GM12878 (cell line): ENCODE data around the gene IFITM2. TPM values are rescaled to one million over a fixed set of nuclear protein-coding genes. Genes with fewer than 3 reads are reported as not detected.

Source experiments
- ATAC-seq: fragments of 200-7000 bp; cut with Tn5 transposase; 3 replicates; pipeline ENCODE4 v1.9.1; 2020; ENCODE audit warnings: mild to moderate bottlenecking, moderate library complexity
- BruUV-seq: library from RNA; stranded (reverse); fragments of 400-500 nt; replicated peaks from 2 replicates; lab custom pipeline; 2021; lab: Mats Ljungman, UMichigan
- CTCF ChIA-PET: fragments of 300-600 bp; sonication (Branson Sonifier 250); formaldehyde crosslinking; extraction: SDS; loops from one replicate; lab custom pipeline; 2021; ENCODE audit warnings: inconsistent platforms; lab: Yijun Ruan, JAX
- POLR2A ChIA-PET: fragments of 350-600 bp; formaldehyde crosslinking; extraction: SDS; loops from one replicate; lab custom pipeline; 2021; ENCODE audit warnings: inconsistent platforms; lab: Charles Lee
- RAD21 ChIA-PET: fragments of 300-600 bp; sonication (Branson Sonifier 250); formaldehyde crosslinking; loops from one replicate; lab custom pipeline; 2023; ENCODE audit warnings: antibody characterized with exemption; ENCODE audit not compliant: unreplicated experiment; lab: Charles Lee
- SMC1A ChIA-PET: fragments of 300-600 bp; sonication (Branson Sonifier 250); formaldehyde crosslinking; loops from one replicate; lab custom pipeline; 2023; ENCODE audit not compliant: unreplicated experiment, uncharacterized antibody; lab: Charles Lee
- DNase-seq: peaks from one replicate; pipeline ENCODE4 v3.0.0-alpha.2; 2011; ENCODE audit warnings: low read depth, low spot score
- FAIRE-seq: peaks from 3 replicates; lab custom pipeline; 2011; peaks lifted over from hg19 to GRCh38; lab: Jason Lieb, UNC
- H2AFZ ChIP-seq: 2 replicates; pipeline ENCODE4 v1.6.0; 2011; ENCODE audit warnings: low read depth, low read length, control low read depth; ENCODE audit not compliant: control insufficient read depth
- H3K27ac ChIP-seq: 2 replicates; pipeline ENCODE4 v1.5.1; 2011; ENCODE audit warnings: control low read depth; ENCODE audit not compliant: control insufficient read depth, insufficient read depth
- H3K27me3 ChIP-seq, 2 experiments: replicated peaks in 1 of 2; 2 replicates each; pipeline versions ENCODE4 v1.6.0 to v1.6.1; 2011; ENCODE audit warnings: low read length in 1 of 2; ENCODE audit not compliant: control insufficient read depth in 2 of 2, insufficient read depth in 2 of 2
- H3K36me3 ChIP-seq, 2 experiments: 2 replicates each; pipeline ENCODE4 v1.5.1; 2011; ENCODE audit warnings: low read length in 1 of 2; ENCODE audit not compliant: control insufficient read depth in 2 of 2, insufficient read depth in 2 of 2
- H3K4me1 ChIP-seq: 2 replicates; pipeline ENCODE4 v1.6.1; 2011; ENCODE audit warnings: mild to moderate bottlenecking, low read length, moderate library complexity, mixed read lengths; ENCODE audit not compliant: control insufficient read depth, insufficient read depth
- H3K4me2 ChIP-seq: 2 replicates; pipeline ENCODE4 v1.6.0; 2011; ENCODE audit warnings: control low read depth; ENCODE audit not compliant: control insufficient read depth, insufficient read depth
- H3K4me3 ChIP-seq: fragments of 200-600 bp; sonication (generic); 2 replicates; pipeline ENCODE4 v1.5.1; 2016
- H3K79me2 ChIP-seq: 2 replicates; pipeline ENCODE4 v1.6.0; 2011; ENCODE audit warnings: low read length; ENCODE audit not compliant: control insufficient read depth, insufficient read depth
- H3K9ac ChIP-seq: 2 replicates; pipeline ENCODE4 v1.8.0; 2011; ENCODE audit warnings: low read length, control low read depth, mixed read lengths; ENCODE audit not compliant: control insufficient read depth, insufficient read depth
- H3K9me3 ChIP-seq: replicated peaks from 3 replicates; pipeline ENCODE4 v1.5.1; 2011; ENCODE audit warnings: mild to moderate bottlenecking, low read length; ENCODE audit not compliant: control insufficient read depth, insufficient read depth
- H4K20me1 ChIP-seq: 2 replicates; pipeline ENCODE4 v1.6.0; 2011; ENCODE audit not compliant: control insufficient read depth, insufficient read depth
- ASH2L ChIP-seq: fragments of 300-600, 200-600 bp; sonication (generic); IDR thresholded peaks from 2 replicates; pipeline ENCODE4 v1.6.1; 2017; ENCODE audit warnings: low read depth, mild to moderate bottlenecking, borderline replicate concordance
- BACH1 ChIP-seq: fragments of 450-650 bp; IDR thresholded peaks from 2 replicates; pipeline ENCODE4 v1.6.1; 2017; ENCODE audit warnings: mild to moderate bottlenecking, borderline replicate concordance
- CBX3 ChIP-seq: fragments of 200-600 bp; sonication (generic); IDR thresholded peaks from 2 replicates; pipeline ENCODE4 v1.6.1; 2016; ENCODE audit warnings: low read depth, borderline replicate concordance
- FOS ChIP-seq: IDR thresholded peaks from 3 replicates; pipeline ENCODE4 v1.6.1; 2011; ENCODE audit warnings: borderline replicate concordance; ENCODE audit not compliant: insufficient read length; ENCODE audit errors: extremely low read depth
- HDGF ChIP-seq: fragments of 450-650 bp; IDR thresholded peaks from 2 replicates; pipeline ENCODE4 v1.6.1; 2016; ENCODE audit warnings: antibody characterized with exemption
- NFYB ChIP-seq: IDR thresholded peaks from 2 replicates; pipeline ENCODE4 v1.6.1; 2011; ENCODE audit warnings: low read depth, mild to moderate bottlenecking, low read length, improper control_type of control experiment, moderate library complexity; ENCODE audit not compliant: insufficient read depth
- PML ChIP-seq: IDR thresholded peaks from 2 replicates; pipeline ENCODE4 v1.6.1; 2012; ENCODE audit warnings: low read length, inconsistent platforms
- POLR2AphosphoS2 ChIP-seq: IDR thresholded peaks from 2 replicates; pipeline ENCODE4 v1.6.1; 2011; ENCODE audit warnings: low read depth, mild to moderate bottlenecking, low read length, improper control_type of control experiment, moderate library complexity
- POLR2AphosphoS5 ChIP-seq: IDR thresholded peaks from 2 replicates; pipeline ENCODE4 v1.6.1; 2011; ENCODE audit warnings: mild to moderate bottlenecking, low read length, inconsistent platforms
- RBBP5 ChIP-seq: fragments of 200-600 bp; sonication (generic); conservative IDR thresholded peaks from 2 replicates; pipeline ENCODE4 v1.6.1; 2016
- RELA ChIP-seq: fragments of 450-650 bp; IDR thresholded peaks from 2 replicates; pipeline ENCODE4 v1.8.0; 2014; ENCODE audit warnings: borderline replicate concordance; ENCODE audit not compliant: partially characterized antibody
- SMAD1 ChIP-seq: fragments of 450-650 bp; IDR thresholded peaks from 2 replicates; pipeline ENCODE4 v1.6.1; 2018; ENCODE audit warnings: mild to moderate bottlenecking, low read depth; ENCODE audit not compliant: partially characterized antibody
- SMC3 ChIP-seq: IDR thresholded peaks from 2 replicates; pipeline ENCODE4 v1.6.1; 2011; ENCODE audit warnings: low read length, improper control_type of control experiment, borderline replicate concordance
- SREBF1 ChIP-seq: IDR thresholded peaks from 2 replicates; pipeline ENCODE4 v1.6.1; 2012; ENCODE audit warnings: mild to moderate bottlenecking, low read length
- STAT3 ChIP-seq: IDR thresholded peaks from 2 replicates; pipeline ENCODE4 v1.6.1; 2011; ENCODE audit warnings: low read depth, low read length, improper control_type of control experiment
- TARDBP ChIP-seq: IDR thresholded peaks from 2 replicates; pipeline ENCODE4 v1.6.1; 2016; ENCODE audit warnings: borderline replicate concordance
- ZNF24 ChIP-seq: fragments of 450-650 bp; IDR thresholded peaks from 2 replicates; pipeline ENCODE4 v1.6.1; 2017; ENCODE audit warnings: antibody characterized with exemption, mild to moderate bottlenecking
- ZNF274 ChIP-seq: IDR thresholded peaks from one replicate; pipeline ENCODE4 v1.8.0; 2011; ENCODE audit not compliant: insufficient read length, insufficient read depth
- WGBS: methylation state at CpG from one replicate; pipeline ENCODE4 v1.1.6; 2016; ENCODE audit warnings: low lambda C conversion rate; ENCODE audit not compliant: insufficient replicate concordance, insufficient coverage; ENCODE audit errors: missing lambda C conversion rate; 5-methylcytosine and 5-hydroxymethylcytosine counted together
- in situ Hi-C: fragments of 300-500 bp; cut with MboI; formaldehyde crosslinking; loops from 9 replicates; pipeline ENCODE4 v1.14.3; 2018; ENCODE audit warnings: mixed read lengths
- intact Hi-C: fragments of 100-400 bp; cut with micrococcal nuclease; formaldehyde crosslinking; loops from one replicate; pipeline ENCODE4 v1.14.2; 2022; ENCODE audit not compliant: unreplicated experiment
- polyA plus RNA-seq, 11 experiments: library from polyadenylated mRNA; depleted of rRNA in 4 of 11; unstranded in 6 of 11; stranded (reverse) in 5 of 11; fragments of >200 nt; fragmentation: Nextera tagmentation in 4 of 11; fragmentation: Illumina TruSeq in 1 of 11; extraction: Ambion mirVana in 4 of 11; extraction: Trizol in 1 of 11; gene quantifications; 1 replicate in 1 of 11; 2 replicates in 10 of 11; pipeline versions ENCODE4 v1.2.1 to v1.2.3, GENCODE V29; 2011 to 2016; ENCODE audit warnings: inconsistent platforms in 2 of 11, missing spikeins in 2 of 11, low read depth in 1 of 11
- total RNA-seq, 4 experiments: library from RNA; depleted of rRNA in 3 of 4; stranded (reverse); fragments of >200 nt in 3 of 4; fragmentation: Illumina TruSeq in 1 of 4; extraction: Trizol in 1 of 4; gene quantifications; 2 replicates each; pipeline versions ENCODE4 v1.2.1 to v1.2.3, GENCODE V29; 2013 to 2021
- TF ChIP-seq, protein P1 (sequence below): fragments of 450-650 bp; IDR thresholded peaks from 2 replicates; pipeline ENCODE4 v1.6.1; 2016; ENCODE audit warnings: mild to moderate bottlenecking, moderate library complexity, borderline replicate concordance
- TF ChIP-seq, protein P2 (sequence below): fragments of 450-650 bp; IDR thresholded peaks from 2 replicates; pipeline ENCODE4 v1.6.1; 2016; ENCODE audit warnings: mild to moderate bottlenecking

IFITM2 gene
- total and polyA plus RNA-seq, 10 of the 15 experiments (the other 5 are each of a cell fraction or from before 2014, with no cell fraction given): 116 to 3,672 (median 724) TPM

DNA sequence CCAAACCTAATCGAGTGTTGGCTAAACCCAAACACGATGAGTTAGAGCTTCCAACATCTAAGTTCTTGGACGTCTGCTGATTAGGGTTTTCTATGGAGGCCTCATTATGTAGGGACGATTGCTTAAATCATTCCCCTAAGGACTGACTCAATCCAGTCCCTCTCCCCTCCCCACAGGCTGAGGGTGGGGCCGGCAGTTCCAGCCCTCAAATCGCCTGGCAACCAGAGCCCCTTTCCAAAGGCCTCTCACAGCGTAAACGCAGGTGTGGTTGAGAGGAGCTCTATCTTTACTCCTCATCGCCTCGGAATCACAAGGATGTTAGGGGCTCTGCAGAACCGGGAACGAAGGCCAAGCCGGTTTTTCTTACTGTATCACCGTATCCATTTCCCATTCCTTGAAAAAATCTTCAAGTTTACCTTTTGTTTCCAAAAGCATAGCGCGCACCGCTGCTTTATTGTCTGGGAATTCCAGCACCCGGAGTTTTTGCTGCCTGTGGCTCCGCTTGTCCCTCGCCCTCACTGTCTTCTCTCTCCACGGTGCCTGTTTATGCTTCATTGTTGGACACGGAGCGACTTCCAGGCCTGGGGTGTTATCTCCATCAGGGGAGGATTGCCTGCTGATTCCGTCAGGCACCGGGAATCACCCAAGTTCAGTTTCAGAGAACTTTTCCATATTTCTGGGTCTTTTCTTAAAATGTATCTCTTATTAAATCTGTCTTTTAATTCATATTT lies 26.8 kb downstream of the IFITM2 start:
- FAIRE-seq (no peak), DNase-seq (no peak), ATAC-seq (no peak)
- Histone ChIP-seq H4K20me1 (no peaks in the 10 kb centered on the region), H3K4me1 (peaks cover 25% of the 10 kb centered on the region), H3K4me2 (no peak overlapping the region), H3K36me3 (no peaks in the 10 kb centered on the region), H3K27me3 (no peaks in the 10 kb centered on the region), H3K4me3 (no peak overlapping the region), H3K9me3 (peaks cover 5% of the 10 kb centered on the region; the same call in 2 of the 3 replicates), H3K79me2 (no peaks in the 10 kb centered on the region), H2AFZ (no peak overlapping the region), H3K9ac (no peak overlapping the region), H3K27ac (no peak overlapping the region)
- TF ChIP-seq NFYB: no peak
- TF ChIP-seq, protein P1, sequence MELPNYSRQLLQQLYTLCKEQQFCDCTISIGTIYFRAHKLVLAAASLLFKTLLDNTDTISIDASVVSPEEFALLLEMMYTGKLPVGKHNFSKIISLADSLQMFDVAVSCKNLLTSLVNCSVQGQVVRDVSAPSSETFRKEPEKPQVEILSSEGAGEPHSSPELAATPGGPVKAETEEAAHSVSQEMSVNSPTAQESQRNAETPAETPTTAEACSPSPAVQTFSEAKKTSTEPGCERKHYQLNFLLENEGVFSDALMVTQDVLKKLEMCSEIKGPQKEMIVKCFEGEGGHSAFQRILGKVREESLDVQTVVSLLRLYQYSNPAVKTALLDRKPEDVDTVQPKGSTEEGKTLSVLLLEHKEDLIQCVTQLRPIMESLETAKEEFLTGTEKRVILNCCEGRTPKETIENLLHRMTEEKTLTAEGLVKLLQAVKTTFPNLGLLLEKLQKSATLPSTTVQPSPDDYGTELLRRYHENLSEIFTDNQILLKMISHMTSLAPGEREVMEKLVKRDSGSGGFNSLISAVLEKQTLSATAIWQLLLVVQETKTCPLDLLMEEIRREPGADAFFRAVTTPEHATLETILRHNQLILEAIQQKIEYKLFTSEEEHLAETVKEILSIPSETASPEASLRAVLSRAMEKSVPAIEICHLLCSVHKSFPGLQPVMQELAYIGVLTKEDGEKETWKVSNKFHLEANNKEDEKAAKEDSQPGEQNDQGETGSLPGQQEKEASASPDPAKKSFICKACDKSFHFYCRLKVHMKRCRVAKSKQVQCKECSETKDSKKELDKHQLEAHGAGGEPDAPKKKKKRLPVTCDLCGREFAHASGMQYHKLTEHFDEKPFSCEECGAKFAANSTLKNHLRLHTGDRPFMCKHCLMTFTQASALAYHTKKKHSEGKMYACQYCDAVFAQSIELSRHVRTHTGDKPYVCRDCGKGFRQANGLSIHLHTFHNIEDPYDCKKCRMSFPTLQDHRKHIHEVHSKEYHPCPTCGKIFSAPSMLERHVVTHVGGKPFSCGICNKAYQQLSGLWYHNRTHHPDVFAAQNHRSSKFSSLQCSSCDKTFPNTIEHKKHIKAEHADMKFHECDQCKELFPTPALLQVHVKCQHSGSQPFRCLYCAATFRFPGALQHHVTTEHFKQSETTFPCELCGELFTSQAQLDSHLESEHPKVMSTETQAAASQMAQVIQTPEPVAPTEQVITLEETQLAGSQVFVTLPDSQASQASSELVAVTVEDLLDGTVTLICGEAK: no peak
- no peak for TF ChIP-seq PML
- no peak for TF ChIP-seq RELA
- TF ChIP-seq RBBP5: no peak
- no peak for TF ChIP-seq SMC3
- TF ChIP-seq ZNF24: no peak
- TF ChIP-seq ASH2L: no peak
- TF ChIP-seq SREBF1: no peak
- TF ChIP-seq, protein P2, sequence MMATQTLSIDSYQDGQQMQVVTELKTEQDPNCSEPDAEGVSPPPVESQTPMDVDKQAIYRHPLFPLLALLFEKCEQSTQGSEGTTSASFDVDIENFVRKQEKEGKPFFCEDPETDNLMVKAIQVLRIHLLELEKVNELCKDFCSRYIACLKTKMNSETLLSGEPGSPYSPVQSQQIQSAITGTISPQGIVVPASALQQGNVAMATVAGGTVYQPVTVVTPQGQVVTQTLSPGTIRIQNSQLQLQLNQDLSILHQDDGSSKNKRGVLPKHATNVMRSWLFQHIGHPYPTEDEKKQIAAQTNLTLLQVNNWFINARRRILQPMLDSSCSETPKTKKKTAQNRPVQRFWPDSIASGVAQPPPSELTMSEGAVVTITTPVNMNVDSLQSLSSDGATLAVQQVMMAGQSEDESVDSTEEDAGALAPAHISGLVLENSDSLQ: no peak
- no peak for TF ChIP-seq STAT3
- TF ChIP-seq TARDBP: no peak
- no peak for TF ChIP-seq POLR2AphosphoS5
- TF ChIP-seq POLR2AphosphoS2: no peak
- no peak for TF ChIP-seq FOS
- no peak for TF ChIP-seq HDGF
- no peak for TF ChIP-seq ZNF274
- no peak for TF ChIP-seq SMAD1
- TF ChIP-seq BACH1: no peak
- TF ChIP-seq CBX3: no peak
- ChIA-PET RAD21 (no interaction called here), SMC1A (no interaction called here), POLR2A (interaction anchor here (6.0 kb wide), 1 partner anchor 12 kb away, joined by 67 read pairs; no protein-coding TSS in a partner anchor), CTCF (interaction anchor here (2.5 kb wide), 1 partner anchor 14 kb away, joined by 13 read pairs; no protein-coding TSS in a partner anchor)
- in situ Hi-C loops: no loop called here
- 83% methylated on average over 25 of the region's 25 CpGs for WGBS
- intact Hi-C loops: no loop called here
- BruUV-seq: no TSS peak
